OCI-LY7 (cell line): Measurements from ENCODE around the gene DCTN3.

Source experiments
- EZH2phosphoT487 ChIP-seq: fragments of 200-600 bp; sonication (generic); IDR thresholded peaks from 2 replicates; pipeline ENCODE4 v1.6.1; 2018; ENCODE audit warnings: low read depth, borderline replicate concordance, mild to moderate bottlenecking, mixed run types, antibody characterized with exemption, low read length, moderate library complexity, mixed read lengths
- TF ChIP-seq, protein P1 (sequence below): fragments of 200-600 bp; sonication (generic); conservative IDR thresholded peaks from 2 replicates; pipeline ENCODE4 v1.5.1; 2014; ENCODE audit warnings: mild to moderate bottlenecking, antibody characterized with exemption, low read length, moderate library complexity, mixed read lengths

DNA sequence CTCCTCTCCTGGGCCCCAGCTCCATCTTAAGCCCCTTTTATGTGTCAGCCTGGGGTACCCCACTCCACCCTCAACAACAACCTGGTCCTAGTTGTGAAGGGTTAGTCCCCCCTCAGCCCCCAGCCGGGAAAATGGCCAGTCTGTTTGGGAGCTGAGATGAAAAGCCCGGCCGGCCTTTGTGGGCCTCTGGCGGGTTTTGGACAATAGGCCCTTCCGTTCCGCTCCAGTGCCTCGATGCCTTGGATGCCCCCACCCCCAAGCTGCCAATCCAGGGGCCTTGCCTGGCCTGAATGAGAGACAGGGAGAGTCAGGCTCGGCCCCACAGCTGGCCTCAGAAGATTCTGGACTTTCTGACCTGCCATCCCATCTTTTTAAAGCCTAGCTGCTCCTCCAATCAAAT is 39.9 kb downstream of the DCTN3 start:
- TF ChIP-seq, protein P1, sequence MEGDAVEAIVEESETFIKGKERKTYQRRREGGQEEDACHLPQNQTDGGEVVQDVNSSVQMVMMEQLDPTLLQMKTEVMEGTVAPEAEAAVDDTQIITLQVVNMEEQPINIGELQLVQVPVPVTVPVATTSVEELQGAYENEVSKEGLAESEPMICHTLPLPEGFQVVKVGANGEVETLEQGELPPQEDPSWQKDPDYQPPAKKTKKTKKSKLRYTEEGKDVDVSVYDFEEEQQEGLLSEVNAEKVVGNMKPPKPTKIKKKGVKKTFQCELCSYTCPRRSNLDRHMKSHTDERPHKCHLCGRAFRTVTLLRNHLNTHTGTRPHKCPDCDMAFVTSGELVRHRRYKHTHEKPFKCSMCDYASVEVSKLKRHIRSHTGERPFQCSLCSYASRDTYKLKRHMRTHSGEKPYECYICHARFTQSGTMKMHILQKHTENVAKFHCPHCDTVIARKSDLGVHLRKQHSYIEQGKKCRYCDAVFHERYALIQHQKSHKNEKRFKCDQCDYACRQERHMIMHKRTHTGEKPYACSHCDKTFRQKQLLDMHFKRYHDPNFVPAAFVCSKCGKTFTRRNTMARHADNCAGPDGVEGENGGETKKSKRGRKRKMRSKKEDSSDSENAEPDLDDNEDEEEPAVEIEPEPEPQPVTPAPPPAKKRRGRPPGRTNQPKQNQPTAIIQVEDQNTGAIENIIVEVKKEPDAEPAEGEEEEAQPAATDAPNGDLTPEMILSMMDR = no peak
- TF ChIP-seq EZH2phosphoT487 = no peak
